OCI-LY1 (cell line): ENCODE data around the gene JAKMIP1.

Experiments used
- H2AFZ ChIP-seq: fragments of 200-600 bp; sonication (generic), shearing (Covaris generic); 2 replicates; pipeline ENCODE4 v1.6.0; 2014; ENCODE audit warnings: antibody characterized with exemption, mild to moderate bottlenecking, low read length
- H3F3A ChIP-seq: fragments of 200-600 bp; sonication (generic), shearing (Covaris generic); 2 replicates; pipeline ENCODE4 v1.6.0; 2014; ENCODE audit warnings: mild to moderate bottlenecking, antibody characterized with exemption, low read length, moderate library complexity; ENCODE audit not compliant: insufficient read depth
- H3K27ac ChIP-seq: fragments of 200-600 bp; sonication (generic); 2 replicates; pipeline ENCODE4 v1.5.1; 2014; ENCODE audit warnings: low read length, mixed run types, mild to moderate bottlenecking, low read depth; ENCODE audit not compliant: poor library complexity, severe bottlenecking
- H3K27me3 ChIP-seq: fragments of 200-600 bp; sonication (generic); 2 replicates; pipeline ENCODE4 v1.6.0; 2014; ENCODE audit warnings: antibody characterized with exemption, mild to moderate bottlenecking, low read length, moderate library complexity; ENCODE audit not compliant: insufficient read depth
- H3K36me3 ChIP-seq: fragments of 200-600 bp; sonication (generic); 2 replicates; pipeline ENCODE4 v1.6.1; 2014; ENCODE audit warnings: mild to moderate bottlenecking, antibody characterized with exemption, low read length, moderate library complexity, mixed read lengths; ENCODE audit not compliant: insufficient read depth
- H3K4me1 ChIP-seq: fragments of 200-600 bp; sonication (generic); 2 replicates; pipeline ENCODE4 v1.5.1; 2014; ENCODE audit warnings: mild to moderate bottlenecking, low read length, moderate library complexity; ENCODE audit not compliant: insufficient read depth, severe bottlenecking
- H3K4me2 ChIP-seq: fragments of 200-600 bp; sonication (generic), shearing (Covaris generic); 2 replicates; pipeline ENCODE4 v1.6.1; 2014; ENCODE audit warnings: low read length
- H3K4me3 ChIP-seq: fragments of 200-600 bp; sonication (generic); 2 replicates; pipeline ENCODE4 v1.5.1; 2014; ENCODE audit warnings: low read length, low read depth, mild to moderate bottlenecking, mixed read lengths; ENCODE audit not compliant: poor library complexity, severe bottlenecking
- H3K79me2 ChIP-seq: fragments of 200-600 bp; shearing (Covaris generic); 2 replicates; pipeline ENCODE4 v1.6.1; 2016; ENCODE audit warnings: mixed run types, low read length, mixed read lengths; ENCODE audit not compliant: insufficient read depth
- H3K9ac ChIP-seq: fragments of 200-600 bp; sonication (generic), shearing (Covaris generic); 2 replicates; pipeline ENCODE4 v1.6.1; 2014; ENCODE audit warnings: mild to moderate bottlenecking, low read length, mixed read lengths
- H3K9me2 ChIP-seq: fragments of 200-600 bp; sonication (generic), shearing (Covaris generic); 2 replicates; pipeline ENCODE4 v1.6.1; 2014; ENCODE audit warnings: low read depth, mild to moderate bottlenecking, low read length, mixed read lengths
- H3K9me3 ChIP-seq: fragments of 200-600 bp; shearing (Covaris generic); 2 replicates; pipeline ENCODE4 v1.6.1; 2014; ENCODE audit warnings: low read length, mixed read lengths
- H4K20me1 ChIP-seq: fragments of 200-600 bp; sonication (generic), shearing (Covaris generic); 2 replicates; pipeline ENCODE4 v1.6.0; 2016; ENCODE audit warnings: mild to moderate bottlenecking, low read length; ENCODE audit not compliant: insufficient read depth
- EZH2 ChIP-seq: fragments of 200-600 bp; sonication (generic), shearing (Covaris generic); IDR thresholded peaks from 2 replicates; pipeline ENCODE4 v1.8.0; 2017; ENCODE audit warnings: borderline replicate concordance, mixed run types, mild to moderate bottlenecking, antibody characterized with exemption, low read length, moderate library complexity, mixed read lengths
- TF ChIP-seq, protein P1 (sequence below): fragments of 200-600 bp; sonication (generic), shearing (Covaris generic); IDR thresholded peaks from 2 replicates; pipeline ENCODE4 v1.5.1; 2017; ENCODE audit warnings: mild to moderate bottlenecking, antibody characterized with exemption, low read length, moderate library complexity, mixed read lengths

Gene JAKMIP1

DNA sequence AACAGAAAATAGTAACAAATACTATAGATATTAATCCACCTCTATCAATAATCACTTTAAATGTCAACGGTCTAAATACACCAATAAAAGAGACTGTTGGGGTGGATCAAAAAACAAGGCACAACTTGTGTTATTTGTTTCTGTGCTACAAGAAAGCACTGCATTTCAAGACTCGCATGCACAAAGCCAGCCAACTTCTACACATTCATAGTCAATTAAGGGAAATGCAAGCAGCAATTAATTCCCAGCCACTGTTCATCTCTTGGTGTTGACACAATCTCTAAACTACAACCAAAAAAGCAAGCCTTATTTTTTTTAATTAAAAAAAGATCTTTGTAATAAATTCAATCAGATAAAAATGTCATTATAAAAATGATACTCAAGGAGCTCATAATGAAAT is 67.6 kb downstream of the JAKMIP1 start:
- H3K4me2 ChIP-seq, result no peak overlapping the region
- TF ChIP-seq EZH2, result no peak
- TF ChIP-seq, protein P1, sequence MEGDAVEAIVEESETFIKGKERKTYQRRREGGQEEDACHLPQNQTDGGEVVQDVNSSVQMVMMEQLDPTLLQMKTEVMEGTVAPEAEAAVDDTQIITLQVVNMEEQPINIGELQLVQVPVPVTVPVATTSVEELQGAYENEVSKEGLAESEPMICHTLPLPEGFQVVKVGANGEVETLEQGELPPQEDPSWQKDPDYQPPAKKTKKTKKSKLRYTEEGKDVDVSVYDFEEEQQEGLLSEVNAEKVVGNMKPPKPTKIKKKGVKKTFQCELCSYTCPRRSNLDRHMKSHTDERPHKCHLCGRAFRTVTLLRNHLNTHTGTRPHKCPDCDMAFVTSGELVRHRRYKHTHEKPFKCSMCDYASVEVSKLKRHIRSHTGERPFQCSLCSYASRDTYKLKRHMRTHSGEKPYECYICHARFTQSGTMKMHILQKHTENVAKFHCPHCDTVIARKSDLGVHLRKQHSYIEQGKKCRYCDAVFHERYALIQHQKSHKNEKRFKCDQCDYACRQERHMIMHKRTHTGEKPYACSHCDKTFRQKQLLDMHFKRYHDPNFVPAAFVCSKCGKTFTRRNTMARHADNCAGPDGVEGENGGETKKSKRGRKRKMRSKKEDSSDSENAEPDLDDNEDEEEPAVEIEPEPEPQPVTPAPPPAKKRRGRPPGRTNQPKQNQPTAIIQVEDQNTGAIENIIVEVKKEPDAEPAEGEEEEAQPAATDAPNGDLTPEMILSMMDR, result no peak
- no peaks in the 10 kb centered on the region for H3F3A ChIP-seq
- no peak overlapping the region for H2AFZ ChIP-seq
- H3K9me2 ChIP-seq, result no peaks in the 10 kb centered on the region
- no peak overlapping the region for H3K9ac ChIP-seq
- H3K27me3 ChIP-seq, result no peaks in the 10 kb centered on the region
- H3K79me2 ChIP-seq, result no peaks in the 10 kb centered on the region
- H3K27ac ChIP-seq, result no peak overlapping the region
- no peaks in the 10 kb centered on the region for H3K36me3 ChIP-seq
- H4K20me1 ChIP-seq, result no peaks in the 10 kb centered on the region
- no peaks in the 10 kb centered on the region for H3K9me3 ChIP-seq
- no peak overlapping the region for H3K4me3 ChIP-seq
- H3K4me1 ChIP-seq, result no peaks in the 10 kb centered on the region

DNA sequence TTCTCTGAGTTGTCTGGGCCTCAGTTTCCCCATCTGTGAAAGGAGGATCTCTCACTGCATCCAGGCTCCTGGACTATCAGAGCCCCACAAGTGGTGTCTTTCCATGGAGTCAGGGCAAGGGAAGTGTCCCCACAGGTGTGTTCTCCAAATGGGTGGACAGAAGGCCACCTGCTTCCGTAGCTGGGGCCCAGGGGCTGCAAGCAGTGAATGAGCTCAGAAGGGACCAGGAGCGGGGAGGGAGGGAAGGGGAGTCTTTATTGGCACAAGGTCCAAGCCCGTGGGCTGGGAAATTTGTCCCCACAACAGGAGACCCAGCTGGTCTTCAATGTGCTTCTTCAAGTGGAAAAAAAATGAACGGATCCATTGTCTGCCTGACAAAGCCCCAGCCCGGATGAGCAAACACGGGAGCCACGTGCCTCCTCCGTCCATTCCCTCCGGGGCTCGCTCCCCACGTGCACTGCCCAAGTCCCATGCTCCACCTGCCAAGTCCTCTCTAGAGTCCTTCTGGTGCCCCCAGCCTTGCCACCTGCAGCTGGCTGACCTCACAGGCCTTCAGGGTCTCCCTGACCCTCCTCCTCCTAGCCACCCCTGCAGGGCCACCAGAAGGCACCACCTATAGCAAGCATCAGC is 72.0 kb downstream of the JAKMIP1 start:
- Histone ChIP-seq H3K27me3 (no peaks in the 10 kb centered on the region), H4K20me1 (no peaks in the 10 kb centered on the region), H3K9me3 (no peaks in the 10 kb centered on the region), H3K9ac (no peak overlapping the region), H3F3A (no peaks in the 10 kb centered on the region), H3K36me3 (no peaks in the 10 kb centered on the region), H3K4me3 (no peak overlapping the region), H3K9me2 (no peaks in the 10 kb centered on the region), H3K79me2 (no peaks in the 10 kb centered on the region), H2AFZ (no peak overlapping the region), H3K4me2 (no peak overlapping the region), H3K4me1 (no peaks in the 10 kb centered on the region), H3K27ac (no peak overlapping the region)
- TF ChIP-seq, protein P1, result no peak
- TF ChIP-seq EZH2, result no peak

DNA sequence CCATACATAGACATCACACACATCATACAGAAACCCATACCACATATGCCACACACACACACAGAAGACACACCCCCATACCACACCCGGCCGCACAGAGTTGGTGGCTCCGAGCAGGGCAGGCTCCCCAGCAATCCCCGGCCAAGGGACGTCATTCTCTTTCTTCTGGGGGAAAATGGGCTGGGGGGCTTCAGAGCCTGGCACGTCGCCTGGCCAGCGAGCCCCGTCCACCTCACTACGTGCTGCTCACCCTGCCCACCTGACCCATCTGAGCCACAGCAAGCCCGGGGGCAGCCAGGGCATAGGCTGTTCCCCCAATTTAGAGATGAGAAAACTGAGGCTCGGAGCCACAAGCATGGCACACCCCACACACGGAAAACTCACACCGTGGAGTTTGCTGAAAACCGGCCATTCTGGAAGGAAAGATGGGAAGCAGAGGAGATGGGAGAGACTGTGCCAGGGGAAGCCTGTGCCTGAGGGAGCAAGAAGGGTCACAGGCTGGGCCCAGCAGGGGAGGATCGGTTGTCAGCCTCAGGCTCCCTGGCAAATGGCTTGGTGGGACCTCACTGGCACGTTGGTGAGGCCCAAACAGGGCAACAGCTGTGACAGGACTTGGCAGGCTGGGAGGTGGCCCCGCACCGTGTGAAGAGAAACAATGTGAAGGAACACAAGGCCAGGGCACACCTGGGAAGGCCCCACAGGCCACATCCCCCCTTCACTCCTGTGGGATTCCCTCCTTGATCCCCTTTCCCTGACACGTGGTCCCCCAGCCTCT is 73.2 kb downstream of the JAKMIP1 start:
- Histone ChIP-seq H2AFZ (no peak overlapping the region), H3K4me2 (no peak overlapping the region), H3K36me3 (no peaks in the 10 kb centered on the region), H3F3A (no peaks in the 10 kb centered on the region), H3K4me1 (no peaks in the 10 kb centered on the region), H4K20me1 (no peaks in the 10 kb centered on the region), H3K9ac (no peak overlapping the region), H3K27ac (no peak overlapping the region), H3K9me2 (no peaks in the 10 kb centered on the region), H3K9me3 (no peaks in the 10 kb centered on the region), H3K79me2 (no peaks in the 10 kb centered on the region), H3K27me3 (no peaks in the 10 kb centered on the region), H3K4me3 (no peak overlapping the region)
- no peak for TF ChIP-seq EZH2
- TF ChIP-seq, protein P1, result no peak
